ENCODE results near the gene DDX51.

- TF ChIP-seq EZH2 (IDR thresholded peaks at IDR 0.05; ENCODE audit: insufficient read depth, poor library complexity, severe bottlenecking) (no peak), EZH2phosphoT487 (IDR thresholded peaks at IDR 0.05; ENCODE audit: insufficient read depth, low read depth) (no peak)
Observed at GRCh38 chr12:132156573-132157325, 12.6 kb upstream of the DDX51 start.
